ENCODE measurements around the gene OVAAL.

GRCh38 chr1:180527101-180527669 is 31.6 kb upstream of the OVAAL start:
- no peak for TF ChIP-seq POLR2A (IDR thresholded peaks at IDR 0.05; ENCODE audit: low read length)
- TF ChIP-seq GATA1 (IDR thresholded peaks at IDR 0.05; ENCODE audit: low read depth, low read length): no peak

All from erythroblast (primary cell).